ENCODE data around the gene PCDHGA1.

Gene PCDHGA1

GRCh38 chr5:141320225-141321169, 9.8 kb upstream of the PCDHGA1 start, which contains the start of gene TAF7 (continued):
- TF ChIP-seq ZNF677 (tag by site-specific recombination; IDR thresholded peaks at IDR 0.05) (peak; percentile 45; the same call in 1 of the 2 replicates), KLF17 (tag by site-specific recombination; IDR thresholded peaks at IDR 0.05) (peak; percentile 15; the same call in 1 of the 2 replicates), ZNF518A (tag by site-specific recombination; conservative IDR thresholded peaks at IDR 0.05; ENCODE audit: low read depth) (peak; percentile 87), ZNF221 (tag by site-specific recombination; IDR thresholded peaks at IDR 0.05; ENCODE audit: borderline replicate concordance) (no peak)

GRCh38 chr5:141322261-141322660, 8.1 kb upstream of the PCDHGA1 start:
- H3K9me3 ChIP-seq (ENCODE audit: control insufficient read depth, insufficient read depth, low read depth, low read length): peaks cover 5% of the 10 kb centered on the region; the same call in 1 of the 2 replicates
- ChIA-PET CTCF (interaction anchor here (1.3 to 3.1 kb wide), 2 partner anchors 21 to 28 kb away, joined by 5 to 9 read pairs; partner anchors contain the start of gene PCDHGA3), POLR2A (no interaction called here)
- no peak overlapping the region for H3K27ac ChIP-seq (ENCODE audit: extremely low read depth, low read depth, low read length)
- H3K36me3 ChIP-seq (ENCODE audit: control insufficient read depth in 2 of 2, insufficient read depth in 1 of 2, low read length in 2 of 2): peaks cover 0 to 21% of the 10 kb centered on the region in 2 experiments; a peak in 2 of 3 replicates
- no peaks in the 10 kb centered on the region for H3K4me1 ChIP-seq (ENCODE audit: control insufficient read depth, insufficient read depth, low read length)
- H3K4me3 ChIP-seq (ENCODE audit: low read depth, low read length): no peak overlapping the region
- TF ChIP-seq ZBTB11 (tag by site-specific recombination; conservative IDR thresholded peaks at IDR 0.05; ENCODE audit: low read depth) (no peak), ZIC2 (tag by site-specific recombination; IDR thresholded peaks at IDR 0.05) (no peak), ZNF26 (tag by site-specific recombination; IDR thresholded peaks at IDR 0.05) (no peak), ELK4 (IDR thresholded peaks at IDR 0.05; ENCODE audit: borderline replicate concordance, low read depth, low read length) (no peak), ZNF707 (tag by site-specific recombination; IDR thresholded peaks at IDR 0.05) (no peak), ZNF433 (tag by site-specific recombination; IDR thresholded peaks at IDR 0.05; ENCODE audit: low read depth) (no peak), ZBTB6 (tag by site-specific recombination; IDR thresholded peaks at IDR 0.05) (no peak), ZNF558 (tag by site-specific recombination; IDR thresholded peaks at IDR 0.05) (no peak), ZFP41 (tag by site-specific recombination; IDR thresholded peaks at IDR 0.05; ENCODE audit: borderline replicate concordance) (no peak), BCL11B (tag by site-specific recombination; IDR thresholded peaks at IDR 0.05; ENCODE audit: low read depth) (no peak), ZNF24 (tag by site-specific recombination; IDR thresholded peaks at IDR 0.05) (no peak), ZNF513 (tag by site-specific recombination; IDR thresholded peaks at IDR 0.05) (no peak), HOXA7 (CRISPR knock-in tag; IDR thresholded peaks at IDR 0.05; ENCODE audit: borderline replicate concordance) (no peak)
